ENCODE measurements around the gene SMIM9. TPM values are rescaled to one million over a fixed set of nuclear protein-coding genes. Genes with fewer than 3 reads are reported as not detected.

Gene SMIM9
- total RNA-seq, 1 experiment from 2014 or later = not detected

GRCh38 chrX:154795016-154795415 is 39.4 kb downstream of the SMIM9 start:
- in situ Hi-C loops (cut with HindIII; ENCODE audit: low pct_unique_long_range_greater_than_20kb, low sequenced_read_pairs) = no loop called here

GRCh38 chrX:154793084-154793795 is 41.2 kb downstream of the SMIM9 start:
- DNase-seq (ENCODE audit: low read depth) = no peak
- in situ Hi-C loops (cut with HindIII; ENCODE audit: low pct_unique_long_range_greater_than_20kb, low sequenced_read_pairs) = no loop called here

More at GRCh38 chrX:154795016-154795415, 39.4 kb downstream of the SMIM9 start:
- no peak for DNase-seq (ENCODE audit: low read depth)

GRCh38 chrX:154791939-154792338 is 42.5 kb downstream of the SMIM9 start:
- in situ Hi-C loops (cut with HindIII; ENCODE audit: low pct_unique_long_range_greater_than_20kb, low sequenced_read_pairs) = no loop called here
- DNase-seq (ENCODE audit: low read depth) = no peak

GRCh38 chrX:154791467-154791866 is 43.0 kb downstream of the SMIM9 start:
- in situ Hi-C loops (cut with HindIII; ENCODE audit: low pct_unique_long_range_greater_than_20kb, low sequenced_read_pairs) = no loop called here
- peak; percentile 73 for DNase-seq (ENCODE audit: low read depth)

- DNase-seq (ENCODE audit: low read depth) = no peak
- in situ Hi-C loops (cut with HindIII; ENCODE audit: low pct_unique_long_range_greater_than_20kb, low sequenced_read_pairs) = no loop called here
Measured at GRCh38 chrX:154785716-154786115, 48.7 kb downstream of the SMIM9 start.

- DNase-seq (ENCODE audit: low read depth) = no peak
- in situ Hi-C loops (cut with HindIII; ENCODE audit: low pct_unique_long_range_greater_than_20kb, low sequenced_read_pairs) = no loop called here
Measured at GRCh38 chrX:154784149-154784995, 50.1 kb downstream of the SMIM9 start.

GRCh38 chrX:154780968-154781367 is 53.5 kb downstream of the SMIM9 start:
- no peak for DNase-seq (ENCODE audit: low read depth)
- in situ Hi-C loops (cut with HindIII; ENCODE audit: low pct_unique_long_range_greater_than_20kb, low sequenced_read_pairs) = no loop called here

GRCh38 chrX:154779261-154779660 is 55.2 kb downstream of the SMIM9 start:
- in situ Hi-C loops (cut with HindIII; ENCODE audit: low pct_unique_long_range_greater_than_20kb, low sequenced_read_pairs) = no loop called here
- no peak for DNase-seq (ENCODE audit: low read depth)

- DNase-seq (ENCODE audit: low read depth) = no peak
- in situ Hi-C loops (cut with HindIII; ENCODE audit: low pct_unique_long_range_greater_than_20kb, low sequenced_read_pairs) = no loop called here
Measured at GRCh38 chrX:154776753-154777152, 57.7 kb downstream of the SMIM9 start.

GRCh38 chrX:154775419-154776349 is 58.8 kb downstream of the SMIM9 start:
- in situ Hi-C loops (cut with HindIII; ENCODE audit: low pct_unique_long_range_greater_than_20kb, low sequenced_read_pairs) = no loop called here
- DNase-seq (ENCODE audit: low read depth) = peak; percentile 63

- in situ Hi-C loops (cut with HindIII; ENCODE audit: low pct_unique_long_range_greater_than_20kb, low sequenced_read_pairs) = no loop called here
Measured at GRCh38 chrX:154774622-154775021, 59.8 kb downstream of the SMIM9 start.

More at GRCh38 chrX:154774622-154775021, 59.8 kb downstream of the SMIM9 start:
- DNase-seq (ENCODE audit: low read depth) = no peak

Other genes with a start within 250 kb of the SMIM9 start
- not detected in 2 replicates for gene CTAG1A, start 249.5 kb downstream of the SMIM9 start, total RNA-seq (2014; rRNA removed; shearing (Covaris generic); ENCODE audit: low replicate concordance)
- gene CTAG1B, start 215.4 kb downstream of the SMIM9 start, total RNA-seq (2014; rRNA removed; shearing (Covaris generic); ENCODE audit: low replicate concordance) = not detected in 2 replicates
- gene CTAG2, start 181.1 kb downstream of the SMIM9 start, total RNA-seq (2014; rRNA removed; shearing (Covaris generic); ENCODE audit: low replicate concordance) = not detected in 2 replicates
- 0.14 TPM in 1 of 2 replicates, not detected in the other for gene GAB3, start 83.6 kb downstream of the SMIM9 start, total RNA-seq (2014; rRNA removed; shearing (Covaris generic); ENCODE audit: low replicate concordance)
- 20.4 and 68.5 TPM in 2 replicates for gene DKC1, start 71.8 kb downstream of the SMIM9 start, total RNA-seq (2014; rRNA removed; shearing (Covaris generic); ENCODE audit: low replicate concordance)
- 36.1 and 38.7 TPM in 2 replicates for gene MPP1, start 29.2 kb downstream of the SMIM9 start, total RNA-seq (2014; rRNA removed; shearing (Covaris generic); ENCODE audit: low replicate concordance)
- 5.0 TPM in 1 of 2 replicates, not detected in the other for gene F8A1, start 51.7 kb upstream of the SMIM9 start, total RNA-seq (2014; rRNA removed; shearing (Covaris generic); ENCODE audit: low replicate concordance)
- 5.2 and 7.1 TPM in 2 replicates for gene F8, start 188.1 kb upstream of the SMIM9 start, total RNA-seq (2014; rRNA removed; shearing (Covaris generic); ENCODE audit: low replicate concordance)
- gene FUNDC2, start 192.2 kb upstream of the SMIM9 start, total RNA-seq (2014; rRNA removed; shearing (Covaris generic); ENCODE audit: low replicate concordance) = 57.0 and 80.3 TPM in 2 replicates
- 38.4 and 43.2 TPM in 2 replicates for gene CMC4, start 236.5 kb upstream of the SMIM9 start, total RNA-seq (2014; rRNA removed; shearing (Covaris generic); ENCODE audit: low replicate concordance)
- gene MTCP1, start 236.5 kb upstream of the SMIM9 start, total RNA-seq (2014; rRNA removed; shearing (Covaris generic); ENCODE audit: low replicate concordance) = 4.7 and 19.2 TPM in 2 replicates
- 3.5 and 9.1 TPM in 2 replicates for gene BRCC3, start 236.8 kb upstream of the SMIM9 start, total RNA-seq (2014; rRNA removed; shearing (Covaris generic); ENCODE audit: low replicate concordance)